GM12892 (cell line): ENCODE results near the gene WIPF2.

Experiments used
- POLR2A ChIP-seq: IDR thresholded peaks from 2 replicates; pipeline ENCODE4 v1.6.1; 2011; ENCODE audit warnings: low read depth, low read length, control low read depth
- POLR2AphosphoS5 ChIP-seq: IDR thresholded peaks from 2 replicates; pipeline ENCODE4 v1.6.1; 2011; ENCODE audit warnings: low read depth, low read length, control low read depth
- TAF1 ChIP-seq: IDR thresholded peaks from 2 replicates; pipeline ENCODE4 v1.6.1; 2011; ENCODE audit warnings: low read depth, mild to moderate bottlenecking, control low read depth, low read length, borderline replicate concordance

DNA sequence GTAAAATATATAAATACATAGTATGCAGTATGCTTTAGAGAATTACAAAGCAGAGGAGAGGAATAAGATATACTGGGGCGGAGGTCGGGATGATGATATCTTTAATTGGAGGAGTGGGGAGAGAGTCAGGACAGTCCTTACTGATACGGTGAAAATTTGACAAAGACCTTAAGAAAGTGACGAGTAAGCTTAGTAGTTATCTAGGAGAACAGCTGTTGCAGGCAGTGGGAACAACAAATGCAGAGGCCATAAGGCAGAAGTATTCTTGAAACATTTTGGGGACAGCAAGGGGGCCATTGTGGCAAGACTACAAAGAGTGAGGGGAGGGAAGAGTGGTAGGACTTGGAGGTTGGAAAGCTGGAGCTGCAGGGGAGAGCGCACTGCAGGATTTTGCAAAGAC lies 46.2 kb downstream of the WIPF2 start:
- TF ChIP-seq TAF1 = no peak
- TF ChIP-seq POLR2A = no peak
- TF ChIP-seq POLR2AphosphoS5 = no peak
